Lung (tissue), 12 donors: Measurements from ENCODE around the gene IVD. TPM values are rescaled to one million over a fixed set of nuclear protein-coding genes. Genes with fewer than 3 reads are reported as not detected.

Experiments used
- ATAC-seq: fragments of 200-7000 bp; cut with Tn5 transposase; one replicate; pipeline ENCODE4 v1.9.1; 2020; ENCODE audit warnings: moderate number of reproducible peaks; ENCODE audit not compliant: insufficient read depth, low FRiP score
- DNase-seq, 3 donors: peaks; one replicate each; pipeline ENCODE4 v3.0.0-alpha.2; 2013 to 2017
- H3K27ac ChIP-seq, 2 donors: one replicate each; pipeline ENCODE4 v1.5.1; 2013; ENCODE audit warnings: mild to moderate bottlenecking in 2 of 2, moderate library complexity in 2 of 2, control low read depth in 1 of 2, inconsistent platforms in 1 of 2, low read depth in 1 of 2, low read length in 1 of 2
- H3K27me3 ChIP-seq, 3 donors: one replicate each; pipeline ENCODE4 v1.5.1; 2013; ENCODE audit warnings: low read length in 2 of 3; ENCODE audit not compliant: control insufficient read depth in 3 of 3, insufficient read depth in 3 of 3
- H3K36me3 ChIP-seq, 4 donors: one replicate each; pipeline ENCODE4 v1.5.1; 2013; ENCODE audit warnings: low read length in 4 of 4, mild to moderate bottlenecking in 1 of 4, moderate library complexity in 1 of 4; ENCODE audit not compliant: control insufficient read depth in 4 of 4, insufficient read depth in 4 of 4
- H3K4me1 ChIP-seq, 5 donors: one replicate each; pipeline ENCODE4 v1.5.1; 2013; ENCODE audit warnings: low read length in 5 of 5, mild to moderate bottlenecking in 2 of 5, moderate library complexity in 1 of 5; ENCODE audit not compliant: control insufficient read depth in 5 of 5, insufficient read depth in 5 of 5
- H3K4me3 ChIP-seq: one replicate; pipeline ENCODE4 v1.5.1; 2013; ENCODE audit warnings: mild to moderate bottlenecking, control low read depth, moderate library complexity
- H3K9ac ChIP-seq, 2 donors: one replicate each; pipeline ENCODE4 v1.5.1; 2013; ENCODE audit warnings: low read length in 2 of 2, control low read depth in 1 of 2; ENCODE audit not compliant: insufficient read depth in 1 of 2
- H3K9me3 ChIP-seq, 4 donors: one replicate each; pipeline ENCODE4 v1.5.1; 2013; ENCODE audit warnings: low read length in 3 of 4, mild to moderate bottlenecking in 1 of 4, moderate library complexity in 1 of 4; ENCODE audit not compliant: control insufficient read depth in 4 of 4, insufficient read depth in 3 of 4
- WGBS, 2 donors: extraction: QIAGEN DNeasy Blood & Tissue Kit; methylation state at CpG; one replicate each; pipeline ENCODE4 v1.1.7; 2013; 5-methylcytosine and 5-hydroxymethylcytosine counted together
- polyA plus RNA-seq, 2 donors: library from polyadenylated mRNA; stranded (reverse); fragments of 200-250 nt; gene quantifications; one replicate each; pipeline ENCODE4 v1.2.1, GENCODE V29; 2013
- total RNA-seq, 2 donors: library from RNA; depleted of rRNA in 1 of 2; stranded (reverse); fragments of >200 nt in 1 of 2; gene quantifications; one replicate each; pipeline ENCODE4 v1.2.1, GENCODE V29; 2014 to 2021
- TF ChIP-seq, protein P1 (sequence below): IDR thresholded peaks from 2 replicates; pipeline ENCODE4 v1.5.1; 2012; ENCODE audit warnings: mild to moderate bottlenecking; ENCODE audit errors: control extremely low read depth, extremely low read depth
- donor health status: control.
- donor health status: control.
- donor health status: Bipolar disorder and iron deficiency.
- donor health status: healthy.
- donor health status: DM: yes; HTN: yes; CAD: no.

IVD gene
- total and polyA plus RNA-seq, 4 donors: 41.4 to 87.8 (median 49.3) TPM

GRCh38 chr15:40438712-40439111 lies 33.1 kb downstream of the IVD start:
- H3K27ac ChIP-seq: no peak overlapping the region
- peaks cover 0 to 42% (median 23%) of the 10 kb centered on the region in 3 donors for H3K27me3 ChIP-seq
- peaks cover 2 to 59% (median 24%) of the 10 kb centered on the region in 5 donors for H3K4me1 ChIP-seq
- H3K36me3 ChIP-seq: no peaks in the 10 kb centered on the region
- ATAC-seq: no peak
- H3K4me3 ChIP-seq: no peak overlapping the region
- TF ChIP-seq, protein P1, sequence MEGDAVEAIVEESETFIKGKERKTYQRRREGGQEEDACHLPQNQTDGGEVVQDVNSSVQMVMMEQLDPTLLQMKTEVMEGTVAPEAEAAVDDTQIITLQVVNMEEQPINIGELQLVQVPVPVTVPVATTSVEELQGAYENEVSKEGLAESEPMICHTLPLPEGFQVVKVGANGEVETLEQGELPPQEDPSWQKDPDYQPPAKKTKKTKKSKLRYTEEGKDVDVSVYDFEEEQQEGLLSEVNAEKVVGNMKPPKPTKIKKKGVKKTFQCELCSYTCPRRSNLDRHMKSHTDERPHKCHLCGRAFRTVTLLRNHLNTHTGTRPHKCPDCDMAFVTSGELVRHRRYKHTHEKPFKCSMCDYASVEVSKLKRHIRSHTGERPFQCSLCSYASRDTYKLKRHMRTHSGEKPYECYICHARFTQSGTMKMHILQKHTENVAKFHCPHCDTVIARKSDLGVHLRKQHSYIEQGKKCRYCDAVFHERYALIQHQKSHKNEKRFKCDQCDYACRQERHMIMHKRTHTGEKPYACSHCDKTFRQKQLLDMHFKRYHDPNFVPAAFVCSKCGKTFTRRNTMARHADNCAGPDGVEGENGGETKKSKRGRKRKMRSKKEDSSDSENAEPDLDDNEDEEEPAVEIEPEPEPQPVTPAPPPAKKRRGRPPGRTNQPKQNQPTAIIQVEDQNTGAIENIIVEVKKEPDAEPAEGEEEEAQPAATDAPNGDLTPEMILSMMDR: no peak
- no peak for DNase-seq
- no peaks in the 10 kb centered on the region for H3K9me3 ChIP-seq
- 58 to 67% methylated on average over 12 of the region's 12 CpGs for WGBS, 2 donors
- H3K9ac ChIP-seq: no peak overlapping the region

DNA sequence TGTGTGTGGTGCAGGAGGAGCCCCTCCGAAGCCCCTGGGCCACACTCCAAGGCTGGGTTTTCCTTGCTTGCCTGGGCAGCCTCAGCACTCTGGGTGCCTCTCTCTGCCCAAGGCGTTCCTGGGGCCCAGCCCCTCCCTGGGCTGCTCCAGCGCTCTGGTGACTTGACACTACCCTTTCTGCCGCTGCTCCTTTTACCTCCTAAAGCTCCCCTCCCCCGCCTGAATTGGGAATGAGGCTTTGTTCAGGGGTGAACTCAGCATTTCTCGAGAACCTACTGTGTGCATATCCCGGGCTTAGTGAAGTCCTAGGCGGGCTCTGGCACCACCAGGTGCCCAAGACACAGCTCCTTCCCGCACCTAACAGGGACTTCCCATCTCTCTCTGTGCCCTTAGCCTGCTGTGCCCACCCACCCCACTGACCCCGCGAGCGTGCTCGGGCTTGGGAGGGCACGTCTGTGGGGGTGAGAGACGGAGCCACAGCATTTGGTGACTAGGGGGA lies 33.9 kb downstream of the IVD start:
- peak in 1 of 3 donors; percentile 24 for DNase-seq
- no peaks in the 10 kb centered on the region for H3K36me3 ChIP-seq
- ATAC-seq: no peak
- H3K27ac ChIP-seq: no peak overlapping the region
- WGBS, 2 donors: 13 to 15% methylated on average over 15 of the region's 15 CpGs
- H3K27me3 ChIP-seq: peaks cover 0 to 38% (median 23%) of the 10 kb centered on the region in 3 donors
- no peak overlapping the region for H3K4me3 ChIP-seq
- H3K4me1 ChIP-seq: peaks cover 2 to 61% (median 26%) of the 10 kb centered on the region in 5 donors
- TF ChIP-seq, protein P1: no peak
- H3K9me3 ChIP-seq: no peaks in the 10 kb centered on the region
- no peak overlapping the region for H3K9ac ChIP-seq

- no peak overlapping the region for H3K27ac ChIP-seq
Measured at GRCh38 chr15:40439960-40440742, 34.6 kb downstream of the IVD start.

More at GRCh38 chr15:40439960-40440742, 34.6 kb downstream of the IVD start:
- peak in 1 of 3 donors; percentile 47 for DNase-seq
- Histone ChIP-seq H3K4me3 (peak overlapping the region; percentile 31), H3K27me3 (peaks cover 0 to 32% (median 20%) of the 10 kb centered on the region in 3 donors), H3K36me3 (no peaks in the 10 kb centered on the region), H3K9me3 (no peaks in the 10 kb centered on the region), H3K4me1 (peaks cover 2 to 67% (median 27%) of the 10 kb centered on the region in 5 donors), H3K9ac (no peak overlapping the region)
- 0 to 1% methylated on average over 33 to 35 of the region's 35 CpGs for WGBS, 2 donors
- TF ChIP-seq, protein P1: no peak
- no peak for ATAC-seq
